GM12892 (cell line): ENCODE results near the gene ASMTL.

ENCODE experiments used
- POLR2A ChIP-seq: IDR thresholded peaks from 2 replicates; pipeline ENCODE4 v1.6.1; 2011; ENCODE audit warnings: low read depth, low read length, control low read depth
- POLR2AphosphoS5 ChIP-seq: IDR thresholded peaks from 2 replicates; pipeline ENCODE4 v1.6.1; 2011; ENCODE audit warnings: low read depth, low read length, control low read depth
- TAF1 ChIP-seq: IDR thresholded peaks from 2 replicates; pipeline ENCODE4 v1.6.1; 2011; ENCODE audit warnings: low read depth, mild to moderate bottlenecking, control low read depth, low read length, borderline replicate concordance

DNA sequence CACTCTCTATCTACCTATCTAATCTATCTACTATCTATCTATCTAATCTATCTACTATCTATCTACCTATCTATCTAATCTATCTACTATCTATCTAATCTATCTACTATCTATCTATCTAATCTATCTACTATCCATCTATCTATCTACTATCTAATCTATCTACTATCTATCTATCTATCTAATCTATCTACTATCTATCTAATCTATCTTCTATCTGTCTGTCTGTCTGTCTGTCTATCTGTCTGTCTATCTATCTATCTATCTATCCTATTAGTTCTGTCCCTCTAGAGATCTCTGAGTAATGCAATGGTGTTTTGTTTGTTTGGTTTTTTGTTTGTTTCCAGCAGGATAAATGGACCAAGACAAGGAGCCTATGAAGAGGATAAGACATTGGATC is 9.4 kb upstream of the ASMTL start:
- TF ChIP-seq POLR2A: no peak
- TF ChIP-seq POLR2AphosphoS5: no peak
- no peak for TF ChIP-seq TAF1
